AG08396 (cell line): ENCODE data around the gene INTS7.

ENCODE experiments used
- DNase-seq: peaks from one replicate; pipeline ENCODE4 v3.0.0; 2012; ENCODE audit warnings: low spot score, mixed read lengths

INTS7 gene

GRCh38 chr1:212035123-212035834 is at the start of gene INTS7, which contains the start of gene DTL:
Gene INTS7 (minus strand): TSS chr1:212035557. CDS start chr1:212035437, 120 bp downstream.
Gene DTL (plus strand): TSS chr1:212035748. CDS start chr1:212035891, 143 bp downstream.
- peak; percentile 98 for DNase-seq

- no peak for DNase-seq
Measured at GRCh38 chr1:212082765-212083406, 47.5 kb upstream of the INTS7 start.

GRCh38 chr1:212078826-212079225 is 43.5 kb upstream of the INTS7 start:
- DNase-seq, result no peak

GRCh38 chr1:212077028-212077427 is 41.7 kb upstream of the INTS7 start:
- no peak for DNase-seq

GRCh38 chr1:212074856-212075255 is 39.5 kb upstream of the INTS7 start:
- DNase-seq, result no peak

- DNase-seq, result no peak
Measured at GRCh38 chr1:212074313-212074712, 39.0 kb upstream of the INTS7 start.

GRCh38 chr1:212073490-212073889 is 38.1 kb upstream of the INTS7 start:
- no peak for DNase-seq

- no peak for DNase-seq
Measured at GRCh38 chr1:212072047-212072446, 36.7 kb upstream of the INTS7 start.

- peak; percentile 19 for DNase-seq
Measured at GRCh38 chr1:212070720-212071302, 35.5 kb upstream of the INTS7 start.

- DNase-seq, result no peak
Measured at GRCh38 chr1:212067787-212068186, 32.4 kb upstream of the INTS7 start.

- DNase-seq, result peak; percentile 23
Measured at GRCh38 chr1:212062832-212063438, 27.6 kb upstream of the INTS7 start.

- no peak for DNase-seq
Measured at GRCh38 chr1:212060632-212061472, 25.5 kb upstream of the INTS7 start.

- no peak for DNase-seq
Measured at GRCh38 chr1:212055333-212055732, 20.0 kb upstream of the INTS7 start.

GRCh38 chr1:212053993-212054392 is 18.6 kb upstream of the INTS7 start:
- DNase-seq, result no peak

GRCh38 chr1:212045981-212046380 is 10.6 kb upstream of the INTS7 start:
- DNase-seq, result peak; percentile 32

- no peak for DNase-seq
Measured at GRCh38 chr1:212044851-212045250, 9.5 kb upstream of the INTS7 start.

- no peak for DNase-seq
Measured at GRCh38 chr1:212042436-212042835, 7.1 kb upstream of the INTS7 start.

GRCh38 chr1:212040629-212041412 is 5.5 kb upstream of the INTS7 start:
- no peak for DNase-seq

- no peak for DNase-seq
Measured at GRCh38 chr1:212039622-212040021, 4.3 kb upstream of the INTS7 start.

GRCh38 chr1:212037900-212038299 is 2.5 kb upstream of the INTS7 start:
- no peak for DNase-seq
